GM23248 (cell line): ENCODE results near the gene ZNF681.
"Not testable (repeated sequence)": the region's sequence is repeated elsewhere in the genome, so short reads cannot be mapped to it uniquely, and the experiment has no call there.

ENCODE experiments used
- EZH2 ChIP-seq: fragments of 200-600 bp; sonication (generic); IDR thresholded peaks from 2 replicates; pipeline ENCODE4 v1.6.1; 2018; ENCODE audit warnings: antibody characterized with exemption, mild to moderate bottlenecking; ENCODE audit not compliant: insufficient read depth, poor library complexity, severe bottlenecking
- EZH2phosphoT487 ChIP-seq: fragments of 200-600 bp; sonication (generic); IDR thresholded peaks from 2 replicates; pipeline ENCODE4 v1.6.1; 2018; ENCODE audit warnings: antibody characterized with exemption, moderate library complexity, mild to moderate bottlenecking, low read depth; ENCODE audit not compliant: insufficient read depth

DNA sequence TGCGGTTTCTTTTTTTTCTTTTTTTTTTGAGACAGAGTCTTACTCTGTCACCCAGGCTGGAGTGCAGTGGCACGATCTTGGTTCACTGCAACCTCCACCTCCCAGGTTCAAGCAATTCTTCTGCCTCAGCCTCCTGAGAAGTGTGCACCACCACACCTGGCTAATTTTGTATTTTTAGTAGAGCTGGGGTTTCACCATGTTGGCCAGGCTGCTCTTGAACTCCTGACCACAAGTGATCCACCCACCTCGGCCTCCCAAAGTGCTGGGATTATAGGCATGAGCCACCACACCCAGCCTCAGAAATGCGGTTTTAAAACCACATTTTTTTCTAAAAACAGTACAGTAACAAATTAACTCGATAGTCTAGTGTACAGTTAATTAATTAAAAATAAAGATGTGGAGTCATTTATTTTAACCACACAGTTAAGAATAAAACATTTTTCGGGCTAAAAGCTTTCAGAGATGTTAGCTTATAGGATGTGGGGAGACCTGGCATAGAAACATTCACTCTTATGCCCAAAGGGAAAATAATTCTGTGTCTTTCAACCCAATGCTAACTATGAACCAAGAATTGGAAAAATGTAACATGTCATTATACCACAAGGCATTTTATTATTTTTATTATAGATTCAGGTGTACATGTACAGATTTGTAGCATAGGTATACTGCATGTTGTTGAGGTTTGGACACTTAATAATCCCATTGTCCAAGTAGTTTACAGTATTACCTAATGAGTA is 27.8 kb downstream of the ZNF681 start:
- not testable (repeated sequence) for TF ChIP-seq EZH2, EZH2phosphoT487
